PFSK-1 (cell line): ENCODE data around the gene IL17A.

Experiments
- FOXP2 ChIP-seq: optimal IDR thresholded peaks from 2 replicates; pipeline ENCODE3; 2011; ENCODE audit warnings: borderline replicate concordance, control low read depth, inconsistent platforms; ENCODE audit not compliant: insufficient read depth; ENCODE audit errors: extremely low read length, extremely low read depth
- POLR2AphosphoS5 ChIP-seq: IDR thresholded peaks from 2 replicates; pipeline ENCODE4 v1.6.1; 2012; ENCODE audit warnings: low read depth, mild to moderate bottlenecking, control low read depth, low read length, moderate library complexity
- SIN3A ChIP-seq: IDR thresholded peaks from 2 replicates; pipeline ENCODE4 v1.6.1; 2012; ENCODE audit warnings: mild to moderate bottlenecking, low read length, moderate library complexity, borderline replicate concordance; ENCODE audit not compliant: insufficient read depth
- TAF1 ChIP-seq: IDR thresholded peaks from 2 replicates; pipeline ENCODE4 v1.6.1; 2012; ENCODE audit warnings: low read length, control low read depth, borderline replicate concordance; ENCODE audit not compliant: insufficient read depth
- TF ChIP-seq, protein P1 (sequence below), 2 experiments: IDR thresholded peaks; 2 replicates each; pipeline versions ENCODE4 v1.6.1 to v1.8.0; 2011 to 2012; ENCODE audit warnings: low read depth in 2 of 2, low read length in 2 of 2, control low read depth in 1 of 2, inconsistent platforms in 1 of 2, mild to moderate bottlenecking in 1 of 2, moderate library complexity in 1 of 2; ENCODE audit not compliant: insufficient read depth in 1 of 2

The IL17A gene

DNA sequence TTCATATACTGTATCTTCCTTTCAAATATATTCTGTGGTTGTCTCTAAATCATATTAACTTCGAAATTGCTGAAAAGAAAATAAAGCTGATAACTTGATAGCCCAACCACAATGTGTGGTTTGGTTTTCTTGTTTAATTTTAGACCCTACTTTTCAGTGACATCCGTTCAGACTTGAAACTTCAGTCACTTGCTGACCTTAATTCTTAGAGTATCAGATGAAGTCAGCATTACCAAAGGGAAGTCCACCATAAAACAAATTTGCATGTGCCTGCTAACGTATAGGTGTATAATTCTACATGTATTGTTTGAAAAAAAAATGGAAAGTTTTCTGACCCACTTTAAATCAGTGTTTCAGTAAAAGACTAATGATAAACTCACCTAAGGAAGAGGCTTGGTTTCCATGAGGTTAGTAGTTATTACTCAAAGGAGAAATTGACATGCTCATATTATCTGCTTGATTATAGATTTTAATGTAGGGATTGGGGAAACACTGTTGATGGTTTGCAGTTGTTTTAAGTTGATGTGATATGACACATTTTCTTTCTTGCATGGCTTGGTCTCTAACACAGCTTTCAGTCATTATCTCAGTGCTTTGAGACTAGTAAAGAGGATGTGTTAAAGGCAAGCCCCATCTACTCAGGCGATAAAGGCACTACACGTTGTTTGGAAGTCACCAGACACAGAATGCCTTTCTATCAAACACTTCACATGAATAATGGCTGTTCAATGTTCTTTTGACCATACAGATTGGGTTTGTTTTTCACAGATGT is 5.2 kb upstream of the IL17A start:
- TF ChIP-seq SIN3A (no peak), FOXP2 (no peak), TAF1 (no peak), POLR2AphosphoS5 (no peak)
- TF ChIP-seq, protein P1, sequence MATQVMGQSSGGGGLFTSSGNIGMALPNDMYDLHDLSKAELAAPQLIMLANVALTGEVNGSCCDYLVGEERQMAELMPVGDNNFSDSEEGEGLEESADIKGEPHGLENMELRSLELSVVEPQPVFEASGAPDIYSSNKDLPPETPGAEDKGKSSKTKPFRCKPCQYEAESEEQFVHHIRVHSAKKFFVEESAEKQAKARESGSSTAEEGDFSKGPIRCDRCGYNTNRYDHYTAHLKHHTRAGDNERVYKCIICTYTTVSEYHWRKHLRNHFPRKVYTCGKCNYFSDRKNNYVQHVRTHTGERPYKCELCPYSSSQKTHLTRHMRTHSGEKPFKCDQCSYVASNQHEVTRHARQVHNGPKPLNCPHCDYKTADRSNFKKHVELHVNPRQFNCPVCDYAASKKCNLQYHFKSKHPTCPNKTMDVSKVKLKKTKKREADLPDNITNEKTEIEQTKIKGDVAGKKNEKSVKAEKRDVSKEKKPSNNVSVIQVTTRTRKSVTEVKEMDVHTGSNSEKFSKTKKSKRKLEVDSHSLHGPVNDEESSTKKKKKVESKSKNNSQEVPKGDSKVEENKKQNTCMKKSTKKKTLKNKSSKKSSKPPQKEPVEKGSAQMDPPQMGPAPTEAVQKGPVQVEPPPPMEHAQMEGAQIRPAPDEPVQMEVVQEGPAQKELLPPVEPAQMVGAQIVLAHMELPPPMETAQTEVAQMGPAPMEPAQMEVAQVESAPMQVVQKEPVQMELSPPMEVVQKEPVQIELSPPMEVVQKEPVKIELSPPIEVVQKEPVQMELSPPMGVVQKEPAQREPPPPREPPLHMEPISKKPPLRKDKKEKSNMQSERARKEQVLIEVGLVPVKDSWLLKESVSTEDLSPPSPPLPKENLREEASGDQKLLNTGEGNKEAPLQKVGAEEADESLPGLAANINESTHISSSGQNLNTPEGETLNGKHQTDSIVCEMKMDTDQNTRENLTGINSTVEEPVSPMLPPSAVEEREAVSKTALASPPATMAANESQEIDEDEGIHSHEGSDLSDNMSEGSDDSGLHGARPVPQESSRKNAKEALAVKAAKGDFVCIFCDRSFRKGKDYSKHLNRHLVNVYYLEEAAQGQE (IDR thresholded peaks at IDR 0.05; ENCODE audit: insufficient read depth in 1 of 2, low read depth in 2 of 2, low read length in 2 of 2) = no peak

- TF ChIP-seq FOXP2 = no peak
- TF ChIP-seq, protein P1 (IDR thresholded peaks at IDR 0.05; ENCODE audit: insufficient read depth in 1 of 2, low read depth in 2 of 2, low read length in 2 of 2) = no peak
- TF ChIP-seq SIN3A = no peak
- TF ChIP-seq TAF1 = no peak
- no peak for TF ChIP-seq POLR2AphosphoS5
Measured at GRCh38 chr6:52183131-52183713, 3.0 kb upstream of the IL17A start.

DNA sequence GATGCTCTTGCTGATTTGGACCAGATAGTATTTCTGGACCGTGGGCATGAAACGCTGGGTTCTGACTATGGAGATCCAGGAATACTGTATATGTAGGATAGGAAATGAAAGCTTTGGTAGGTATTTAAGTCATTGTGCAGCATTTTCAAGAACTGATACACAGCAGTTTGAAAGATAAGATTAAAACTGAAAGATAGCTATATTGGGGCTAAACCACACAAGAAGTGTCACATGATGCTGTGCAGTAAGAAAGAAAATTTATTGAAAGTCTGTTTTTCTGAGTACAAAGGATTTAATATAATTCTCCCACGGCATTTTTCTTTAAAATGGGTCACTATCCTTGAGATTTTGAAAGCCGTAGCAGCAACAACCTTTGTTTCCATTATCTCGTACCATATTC is 305 bp downstream of the IL17A start:
- TF ChIP-seq, protein P1 (IDR thresholded peaks at IDR 0.05; ENCODE audit: insufficient read depth in 1 of 2, low read depth in 2 of 2, low read length in 2 of 2) = no peak
- TF ChIP-seq TAF1 = no peak
- no peak for TF ChIP-seq FOXP2
- TF ChIP-seq SIN3A = no peak
- no peak for TF ChIP-seq POLR2AphosphoS5

DNA sequence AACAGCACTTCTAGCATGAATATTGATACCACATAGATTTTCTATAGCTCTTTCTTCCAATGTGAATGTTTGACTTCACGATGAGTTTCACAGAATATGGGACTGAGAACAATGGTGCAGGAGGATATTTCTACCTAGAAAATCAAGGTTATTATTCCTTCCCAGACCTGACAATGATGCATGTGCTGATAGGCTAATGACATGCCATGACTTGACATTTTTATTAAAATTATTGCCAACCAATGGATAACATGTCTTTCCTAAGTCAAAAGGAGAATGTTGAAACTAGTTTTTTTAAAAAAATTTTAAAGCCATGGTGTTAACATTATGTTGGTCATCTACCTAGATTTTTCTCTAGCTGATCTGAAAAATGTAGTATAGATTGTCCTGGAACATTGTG is 923 bp downstream of the IL17A start:
- TF ChIP-seq SIN3A (no peak), FOXP2 (no peak), POLR2AphosphoS5 (no peak), TAF1 (no peak)
- TF ChIP-seq, protein P1 (IDR thresholded peaks at IDR 0.05; ENCODE audit: insufficient read depth in 1 of 2, low read depth in 2 of 2, low read length in 2 of 2) = no peak

DNA sequence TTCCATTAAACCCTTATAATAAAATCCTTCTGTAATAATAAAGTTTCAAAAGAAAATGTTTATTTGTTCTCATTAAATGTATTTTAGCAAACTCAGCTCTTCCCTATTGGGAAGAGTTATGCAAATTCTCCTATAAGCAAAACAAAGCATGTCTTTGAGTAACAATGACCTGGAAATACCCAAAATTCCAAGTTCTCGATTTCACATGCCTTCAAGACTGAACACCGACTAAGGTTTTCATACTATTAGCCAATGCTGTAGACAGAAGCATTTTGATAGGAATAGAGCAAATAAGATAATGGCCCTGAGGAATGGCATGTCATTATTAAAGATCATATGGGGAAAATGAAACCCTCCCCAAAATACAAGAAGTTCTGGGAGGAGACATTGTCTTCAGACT is 3.8 kb downstream of the IL17A start:
- TF ChIP-seq TAF1 = no peak
- TF ChIP-seq POLR2AphosphoS5 = no peak
- TF ChIP-seq FOXP2 = no peak
- TF ChIP-seq SIN3A = no peak
- TF ChIP-seq, protein P1 (IDR thresholded peaks at IDR 0.05; ENCODE audit: insufficient read depth in 1 of 2, low read depth in 2 of 2, low read length in 2 of 2) = no peak
